ENCODE results near the gene DLG2.

Gene DLG2

DNA sequence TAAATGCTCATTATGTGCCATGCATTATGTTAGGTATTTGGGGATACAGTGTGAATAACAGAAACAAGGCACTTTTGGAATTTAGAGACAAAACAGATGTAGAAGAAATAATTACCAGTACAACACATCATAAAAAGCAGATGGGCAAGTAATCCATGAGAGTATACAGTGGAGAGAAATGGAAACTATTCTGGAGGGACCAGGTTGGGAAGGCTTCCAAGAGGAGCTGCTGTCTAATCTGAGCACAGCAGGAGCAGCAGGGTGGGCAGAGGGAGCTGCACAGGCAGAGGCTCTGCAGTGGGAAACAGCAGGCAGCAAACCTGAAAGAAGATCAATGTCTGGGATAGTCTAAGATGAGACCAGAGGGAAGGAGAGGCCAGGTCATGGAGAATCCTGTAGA, 2072.3 kb downstream of the DLG2 start:
- peak in 2 of 56 donors; percentile 3 to 4 for DNase-seq

DNA sequence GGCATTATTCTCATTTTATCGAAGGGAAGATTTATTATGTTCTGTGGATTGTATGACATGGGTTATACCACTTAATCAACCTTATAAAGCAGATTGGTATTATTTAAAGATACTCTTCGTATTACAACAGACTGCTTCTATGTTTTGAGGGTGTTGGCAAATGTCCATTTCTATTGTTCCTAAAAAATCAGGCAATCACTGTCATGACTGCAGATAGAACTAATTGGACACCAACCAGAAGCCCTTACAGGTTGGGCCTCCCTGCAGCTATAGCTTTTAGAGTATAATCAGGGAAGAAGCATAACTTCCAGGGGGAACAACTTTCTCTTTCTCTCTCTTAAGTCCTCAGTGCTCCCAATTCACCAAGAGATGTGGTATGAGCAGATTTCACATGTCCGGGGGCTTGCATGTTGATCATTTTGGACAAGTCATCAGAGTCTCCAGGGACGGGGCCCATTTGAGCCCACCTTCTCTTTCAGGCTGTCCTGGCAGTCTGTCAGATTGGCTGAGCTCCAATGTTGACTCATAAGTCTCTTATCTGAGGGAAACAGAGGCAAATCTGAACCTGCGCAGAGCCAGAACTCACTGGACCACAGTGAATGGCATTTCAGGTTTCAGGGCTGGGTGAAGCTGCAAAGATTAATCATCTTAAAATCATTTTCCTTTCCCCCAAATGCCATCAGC, 2077.0 kb downstream of the DLG2 start:
- DNase-seq = no peak

DNA sequence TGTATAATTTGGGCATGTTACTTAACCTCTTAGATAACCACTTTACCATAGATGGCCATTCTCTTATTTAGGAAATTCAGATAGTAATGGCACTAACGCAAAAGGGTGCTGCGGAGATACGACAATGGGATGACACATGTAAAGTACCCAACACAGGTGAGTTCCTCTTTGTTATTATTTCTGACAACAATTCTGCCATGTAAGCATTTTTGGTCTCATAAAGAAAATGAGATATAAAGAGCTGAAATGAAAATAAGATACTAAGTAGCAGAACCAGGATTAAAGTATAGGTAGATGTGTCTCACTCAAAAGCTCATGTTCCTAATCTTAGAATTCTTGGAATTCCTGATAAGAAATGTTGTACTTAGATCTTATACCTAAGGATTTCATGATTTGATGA, 2080.8 kb downstream of the DLG2 start:
- no peak for DNase-seq

DNA sequence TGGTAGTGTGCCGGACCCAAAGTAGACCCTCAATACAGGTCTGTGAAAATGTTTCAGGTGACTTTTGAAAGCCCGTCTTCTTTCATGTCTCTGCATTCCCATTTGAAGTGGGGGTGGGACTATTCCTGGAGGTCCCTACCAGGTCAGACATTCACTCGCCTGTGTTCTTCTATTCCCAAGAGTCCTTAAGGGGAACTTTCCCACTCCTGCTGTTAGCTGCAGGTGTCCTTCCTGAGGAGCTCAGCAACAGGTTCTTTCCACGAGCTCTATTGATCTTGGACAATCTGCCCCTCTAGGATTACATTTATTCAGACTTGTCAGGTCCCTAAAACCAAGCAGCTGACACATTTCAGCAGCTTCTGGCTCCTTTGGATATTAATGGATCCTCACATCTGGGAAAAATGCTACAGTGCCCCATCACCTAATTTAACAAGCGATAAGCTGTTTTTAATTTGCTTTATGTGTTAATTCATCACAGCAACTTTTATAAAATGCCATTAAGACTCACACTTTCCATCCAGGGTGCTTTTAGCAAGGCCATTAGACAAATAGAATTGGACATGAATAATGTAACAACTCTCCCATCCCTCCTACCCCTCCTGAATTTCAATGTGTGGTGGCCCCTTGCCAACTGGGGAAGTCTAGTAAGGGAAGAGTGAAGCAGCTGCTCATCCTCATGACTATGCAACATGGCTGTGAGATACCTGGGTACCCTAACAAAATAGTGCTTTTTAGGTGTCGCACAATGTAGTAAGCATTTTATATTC, 2081.5 kb downstream of the DLG2 start:
- DNase-seq = peak in 21 of 56 donors; percentile 2 to 62 (median 17)

DNA sequence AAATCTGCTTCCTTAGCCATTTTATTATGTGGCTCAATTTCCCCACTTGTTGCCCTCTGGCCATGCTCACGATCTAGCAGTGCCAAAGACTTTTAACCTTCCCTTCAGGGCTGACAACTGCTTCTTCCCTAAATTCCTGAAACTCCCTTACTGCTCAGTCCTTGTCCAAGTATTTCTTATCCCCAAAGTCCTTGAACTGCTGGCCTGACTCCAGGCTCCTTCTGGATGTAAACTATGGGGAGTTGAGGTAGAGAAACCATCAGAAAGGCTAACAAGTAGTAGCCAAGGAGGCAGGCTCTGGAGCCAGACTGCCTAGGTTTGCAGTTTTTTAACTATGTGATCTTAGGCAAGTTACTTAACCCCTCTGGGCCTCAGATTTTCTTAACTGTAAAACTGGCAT, 2082.3 kb downstream of the DLG2 start:
- DNase-seq = no peak

DNA sequence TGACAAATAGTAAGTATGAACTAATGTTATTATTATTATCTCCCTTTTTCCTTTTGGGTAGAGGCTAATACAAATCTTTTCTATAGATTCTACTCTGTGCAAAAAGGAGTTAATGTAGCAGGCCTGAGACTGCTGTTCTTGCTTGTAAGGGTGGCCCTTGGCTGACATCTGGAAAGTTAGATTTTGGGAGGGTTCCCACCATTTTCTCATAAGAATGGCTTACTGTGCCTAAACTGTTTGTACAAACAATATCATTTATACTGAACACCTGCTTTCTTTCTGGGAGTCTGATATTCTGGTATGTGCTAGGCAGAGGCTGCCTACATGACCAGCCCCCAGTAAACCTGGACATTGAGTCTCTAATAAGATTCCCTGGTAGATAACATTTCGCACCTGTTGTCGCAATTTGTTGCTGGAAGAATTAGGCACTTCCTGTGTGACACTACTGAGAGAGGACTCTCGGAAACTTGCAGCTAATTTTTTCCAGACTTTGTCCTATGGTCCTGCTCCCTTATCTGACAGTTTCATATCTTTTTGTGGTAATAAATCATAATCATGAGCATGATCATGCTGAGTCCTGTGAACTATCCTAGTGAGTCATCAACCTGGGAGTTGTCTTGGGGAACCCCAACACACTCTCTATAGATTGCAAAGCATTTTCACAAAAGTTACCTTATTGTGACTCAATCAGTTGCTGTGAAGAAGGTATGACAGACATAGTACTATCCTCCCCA, 2083.3 kb downstream of the DLG2 start:
- DNase-seq = no peak

DNA sequence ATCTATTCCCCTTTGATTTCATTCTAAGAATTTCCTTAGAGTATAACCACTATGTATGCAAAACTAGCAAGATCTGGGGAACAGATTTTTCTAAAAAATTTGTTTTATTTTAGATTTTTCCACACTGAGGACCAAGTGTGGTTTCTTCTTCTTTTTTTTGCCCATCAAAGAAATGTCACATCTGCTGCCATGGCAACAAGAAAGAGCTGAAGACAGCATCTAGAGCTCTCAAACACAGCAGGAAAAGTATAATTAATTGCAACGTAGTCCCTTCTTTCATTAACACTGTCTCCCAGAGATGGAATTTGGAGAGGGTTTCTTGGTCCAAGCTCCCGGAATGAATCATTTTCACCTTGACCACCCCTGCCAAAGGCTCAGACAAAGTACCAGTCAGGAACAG, 2084.3 kb downstream of the DLG2 start:
- DNase-seq = no peak

DNA sequence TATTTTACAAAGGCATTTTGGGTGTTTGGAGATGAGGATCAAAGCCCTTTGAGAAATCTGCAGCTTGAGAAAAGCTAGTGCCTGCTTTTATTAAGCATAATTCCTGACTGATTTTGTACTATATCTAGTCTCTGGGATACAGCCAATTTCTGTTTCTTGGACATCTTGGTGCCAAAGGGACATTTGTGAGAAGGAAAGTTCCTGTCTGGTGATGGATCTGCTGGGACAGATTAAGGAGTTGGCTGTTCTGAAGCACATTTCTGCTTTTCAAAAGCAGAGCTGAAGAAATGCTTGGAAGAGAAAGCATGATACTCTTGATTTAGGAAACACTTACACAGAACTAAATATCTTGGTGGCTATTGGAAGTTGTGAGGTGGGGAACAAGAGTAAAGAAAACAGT, 2086.4 kb downstream of the DLG2 start:
- DNase-seq = no peak

DNA sequence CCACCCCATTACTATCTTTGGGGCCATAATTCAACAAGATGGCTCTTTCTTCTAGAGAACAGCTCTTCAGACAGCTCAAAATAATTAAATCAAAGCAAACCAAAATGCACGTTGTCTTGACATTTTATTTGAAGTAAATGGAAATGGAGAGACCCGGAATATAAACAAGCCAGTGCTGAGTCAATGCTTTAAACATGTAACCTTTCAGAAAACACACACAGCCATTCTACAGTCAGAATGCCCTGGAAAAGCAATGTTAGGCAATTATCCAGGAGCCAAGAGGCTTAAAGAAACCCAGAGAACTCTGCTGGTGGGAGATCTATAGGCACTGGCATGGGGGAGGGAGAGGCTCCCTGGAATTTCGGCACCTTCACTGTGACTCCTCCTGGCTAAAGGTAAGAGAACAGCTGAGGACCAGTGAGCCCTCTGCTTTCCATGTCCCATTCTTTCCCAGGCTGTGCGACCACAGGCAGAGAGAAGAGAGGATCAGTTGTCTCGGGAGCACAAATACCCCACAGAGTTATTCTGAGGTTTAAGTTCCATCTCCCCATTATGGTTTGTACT, 2086.9 kb downstream of the DLG2 start:
- peak in 1 of 56 donors; percentile 2 for DNase-seq

DNA sequence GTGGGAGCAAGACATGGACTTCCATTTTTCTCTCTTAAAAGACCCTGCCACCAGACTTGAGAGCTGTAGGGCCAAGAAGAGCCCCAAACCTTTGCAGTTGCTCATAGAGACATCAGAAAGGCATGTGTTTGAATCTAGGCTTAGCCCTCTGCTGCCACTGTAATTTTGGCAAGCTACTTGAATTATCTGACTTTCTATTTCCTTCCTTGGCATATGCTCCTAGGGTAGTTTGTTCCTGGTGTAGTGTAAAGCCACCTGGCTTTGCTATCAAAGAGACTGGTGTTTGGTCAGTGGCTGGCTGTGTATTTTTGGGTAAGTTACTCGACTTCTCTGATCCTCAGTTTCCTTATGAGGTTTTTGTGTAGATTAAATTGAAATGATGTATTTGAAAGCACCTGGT, 2088.9 kb downstream of the DLG2 start:
- DNase-seq = no peak

DNA sequence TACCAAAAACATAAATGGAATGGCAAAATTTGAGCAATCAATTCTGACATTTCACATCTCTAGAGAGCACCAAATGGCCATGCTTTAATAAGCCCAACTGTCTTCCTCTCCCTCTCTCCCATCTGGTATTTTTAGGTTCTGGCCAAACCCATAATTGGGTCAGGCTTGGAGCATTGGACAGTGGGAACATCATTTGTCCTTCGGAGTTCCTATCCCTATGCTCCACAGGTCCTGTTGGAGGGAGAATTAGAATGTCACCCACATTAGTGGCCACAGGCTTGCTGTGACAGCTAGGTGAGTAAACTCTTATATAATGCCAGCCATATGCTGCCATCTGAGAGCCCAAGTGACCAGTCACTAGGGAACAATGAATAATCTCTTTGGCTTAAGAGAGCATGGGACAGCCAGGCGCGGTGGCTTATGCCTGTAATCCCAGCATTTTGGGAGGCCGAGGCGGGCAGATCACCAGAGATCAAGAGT, 2090.0 kb downstream of the DLG2 start:
- DNase-seq = no peak

DNA sequence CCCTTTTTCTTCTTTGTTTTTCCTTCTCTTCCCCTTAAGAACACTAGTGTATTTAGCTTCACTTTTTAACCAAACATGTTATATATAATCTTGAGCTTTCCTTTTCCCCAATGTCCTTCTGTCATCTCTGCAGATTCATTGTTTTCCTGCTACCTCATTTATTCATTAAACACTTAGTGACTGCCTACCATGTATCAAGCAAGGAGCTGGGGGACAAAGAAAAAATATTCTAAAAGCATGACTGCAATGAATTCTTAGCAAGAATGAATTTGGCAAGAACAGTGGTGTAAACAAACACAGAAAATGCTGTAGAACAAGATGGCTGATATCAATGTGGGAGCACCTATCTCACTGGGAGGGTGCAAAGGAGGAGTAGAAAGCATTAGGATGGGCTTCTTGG, 2094.0 kb downstream of the DLG2 start:
- no peak for DNase-seq

DNA sequence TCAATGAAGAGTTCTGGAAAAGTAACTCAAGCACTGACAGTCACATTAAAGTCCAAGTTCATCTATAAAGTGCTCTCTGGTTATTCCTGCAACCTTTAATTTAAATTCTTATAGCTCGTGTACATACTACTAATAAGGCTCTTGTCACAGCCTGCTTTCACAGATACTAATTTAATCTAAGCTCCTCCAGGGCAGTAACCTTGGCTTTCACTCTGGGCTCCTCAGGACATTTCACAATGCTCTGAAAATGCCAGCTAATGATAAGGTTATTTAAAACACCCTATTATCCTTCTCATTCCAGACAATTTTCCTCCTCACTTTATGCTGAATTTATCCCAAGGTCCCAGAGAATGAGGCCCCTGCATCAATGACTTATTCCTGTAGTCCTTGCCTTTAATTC, 2098.3 kb downstream of the DLG2 start:
- no peak for DNase-seq

DNA sequence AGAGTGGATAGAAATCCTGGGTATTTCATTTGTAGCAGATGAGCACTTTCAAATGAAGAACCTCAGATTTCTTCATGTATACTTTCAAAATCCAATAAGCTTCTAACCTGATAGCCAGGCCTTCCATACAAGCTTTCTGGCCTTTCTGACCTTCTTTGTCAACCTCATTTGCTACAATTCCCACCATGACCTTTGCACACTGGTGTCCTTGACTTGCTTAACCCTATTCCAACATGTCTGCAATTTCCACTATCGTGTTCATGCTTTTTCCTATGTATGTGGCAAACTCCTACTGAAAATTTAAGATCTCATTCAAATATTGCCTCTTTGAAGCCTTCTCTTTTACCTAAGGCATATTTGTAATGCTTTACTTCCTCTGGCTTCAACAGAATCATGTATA, 2098.9 kb downstream of the DLG2 start:
- DNase-seq = no peak

DNA sequence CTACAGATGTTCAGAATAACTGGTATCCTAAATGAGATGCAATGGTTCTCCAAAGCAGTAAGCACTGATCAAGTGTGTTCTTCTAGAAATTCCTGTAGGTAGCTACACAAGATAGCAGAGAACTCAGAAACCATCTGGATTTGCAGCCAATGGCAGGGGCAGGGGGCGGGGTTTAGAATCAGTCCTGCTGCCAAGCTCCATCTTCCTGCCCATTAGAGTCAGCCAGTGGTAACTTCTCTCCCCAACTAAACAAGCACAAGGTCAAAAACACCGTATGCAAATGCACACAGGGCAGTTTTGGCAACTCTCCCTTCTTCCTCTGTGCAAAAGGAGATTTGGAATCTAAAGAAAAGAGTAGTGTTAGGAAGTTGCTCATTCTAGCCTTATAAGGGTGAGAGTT, 2103.5 kb downstream of the DLG2 start:
- peak in 1 of 56 donors; percentile 14 for DNase-seq

DNA sequence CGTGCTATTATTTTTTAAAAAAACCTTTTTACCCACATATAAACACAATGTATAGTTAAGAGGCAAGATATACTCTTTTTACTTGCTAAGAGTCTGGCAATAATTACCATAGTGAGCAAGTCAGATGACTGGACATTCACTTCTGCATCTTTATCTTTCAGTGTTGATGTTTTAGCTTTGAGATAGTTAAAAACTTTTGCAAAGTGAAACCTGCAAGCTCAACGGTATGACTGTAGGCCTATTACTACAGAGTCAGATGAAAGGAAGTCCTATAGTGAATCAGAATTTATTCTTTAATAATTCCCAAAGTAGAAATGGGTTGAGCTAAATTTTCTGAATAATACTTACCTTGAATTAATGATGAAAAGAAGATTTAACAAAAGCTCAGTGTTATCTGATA, 2104.2 kb downstream of the DLG2 start:
- DNase-seq = no peak

DNA sequence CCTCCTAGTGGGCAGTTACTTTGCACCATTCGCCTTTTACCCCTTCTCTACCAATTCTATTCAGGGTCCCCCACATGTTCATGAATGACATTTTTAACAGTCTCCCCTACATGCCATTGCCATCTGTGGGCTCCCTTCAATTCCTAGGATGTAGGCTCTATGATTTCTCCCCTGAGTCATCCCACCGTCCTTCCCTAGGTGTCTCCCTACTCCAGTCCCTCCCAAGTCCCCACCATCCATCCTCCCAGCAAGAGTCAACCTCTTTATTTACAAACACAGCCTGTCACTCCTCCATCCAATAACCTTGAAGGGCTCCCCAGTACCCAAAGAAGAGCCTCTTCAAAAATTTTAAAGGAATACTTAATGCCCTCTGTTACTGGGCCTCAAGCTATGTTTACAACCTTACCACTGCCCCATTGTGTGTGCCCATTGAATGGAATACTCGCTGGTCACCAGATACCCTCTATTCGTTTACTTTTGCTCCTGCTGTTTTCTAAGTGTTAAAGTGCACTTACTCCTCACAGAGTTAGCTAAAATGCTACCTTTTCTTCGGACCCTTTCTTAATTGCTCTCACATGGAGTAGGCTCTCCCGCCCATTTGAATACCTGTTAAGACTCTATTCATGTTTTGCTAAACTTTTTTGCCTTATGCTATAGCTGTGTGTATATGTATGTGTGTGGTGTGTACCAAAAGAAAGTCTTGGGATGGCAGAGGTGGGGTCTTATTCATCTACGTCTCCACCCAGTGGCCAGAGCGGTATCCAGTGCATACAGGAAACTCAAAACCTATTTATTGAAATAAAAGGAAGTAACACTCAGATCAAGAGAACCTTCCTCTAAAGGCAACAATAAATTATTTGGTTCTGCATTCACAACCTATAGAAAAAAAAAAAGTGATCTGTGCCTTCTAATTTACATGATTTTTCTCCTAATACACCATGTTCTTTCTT, 2105.2 kb downstream of the DLG2 start:
- peak in 2 of 56 donors; percentile 12 to 19 for DNase-seq

DNA sequence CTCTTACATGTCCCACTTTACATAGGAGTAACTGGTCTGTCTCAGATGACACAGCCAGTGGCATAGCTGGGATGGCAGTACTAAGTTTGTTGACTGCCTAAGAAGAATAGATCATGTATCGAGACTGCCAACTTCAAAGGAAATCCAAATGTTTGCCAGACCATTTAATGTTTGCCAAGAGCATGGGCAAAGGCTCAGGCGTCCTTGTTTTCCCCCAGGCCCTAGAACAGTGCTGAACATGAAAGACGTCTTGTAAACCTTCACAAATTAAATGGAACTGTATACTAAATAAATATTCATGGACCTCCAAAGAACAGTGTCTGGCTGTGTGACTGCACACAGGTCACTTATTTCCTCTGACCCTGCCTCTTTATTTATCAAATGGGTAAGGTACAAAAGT, 2106.3 kb downstream of the DLG2 start:
- peak in 1 of 56 donors; percentile 28 for DNase-seq

DNA sequence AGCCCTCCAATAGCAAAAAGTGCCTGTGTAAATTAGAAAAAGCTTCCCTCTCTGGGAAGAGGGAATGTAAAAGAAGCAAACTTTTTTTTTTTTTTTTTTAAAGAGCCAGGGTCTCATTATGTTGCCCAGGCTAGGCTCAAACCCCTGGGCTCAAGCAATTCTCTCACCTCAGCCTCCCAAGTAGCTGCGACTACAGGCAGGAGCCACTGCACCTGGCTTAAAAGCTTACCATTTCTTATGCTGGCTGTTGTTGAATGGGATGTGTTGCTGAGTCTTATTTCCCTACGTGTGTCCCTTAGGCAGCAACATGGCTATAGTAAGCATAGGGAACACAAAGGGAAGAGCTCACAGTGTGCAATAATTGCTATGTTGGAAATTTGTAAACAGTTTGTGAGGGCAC, 2115.5 kb downstream of the DLG2 start:
- DNase-seq = no peak

DNA sequence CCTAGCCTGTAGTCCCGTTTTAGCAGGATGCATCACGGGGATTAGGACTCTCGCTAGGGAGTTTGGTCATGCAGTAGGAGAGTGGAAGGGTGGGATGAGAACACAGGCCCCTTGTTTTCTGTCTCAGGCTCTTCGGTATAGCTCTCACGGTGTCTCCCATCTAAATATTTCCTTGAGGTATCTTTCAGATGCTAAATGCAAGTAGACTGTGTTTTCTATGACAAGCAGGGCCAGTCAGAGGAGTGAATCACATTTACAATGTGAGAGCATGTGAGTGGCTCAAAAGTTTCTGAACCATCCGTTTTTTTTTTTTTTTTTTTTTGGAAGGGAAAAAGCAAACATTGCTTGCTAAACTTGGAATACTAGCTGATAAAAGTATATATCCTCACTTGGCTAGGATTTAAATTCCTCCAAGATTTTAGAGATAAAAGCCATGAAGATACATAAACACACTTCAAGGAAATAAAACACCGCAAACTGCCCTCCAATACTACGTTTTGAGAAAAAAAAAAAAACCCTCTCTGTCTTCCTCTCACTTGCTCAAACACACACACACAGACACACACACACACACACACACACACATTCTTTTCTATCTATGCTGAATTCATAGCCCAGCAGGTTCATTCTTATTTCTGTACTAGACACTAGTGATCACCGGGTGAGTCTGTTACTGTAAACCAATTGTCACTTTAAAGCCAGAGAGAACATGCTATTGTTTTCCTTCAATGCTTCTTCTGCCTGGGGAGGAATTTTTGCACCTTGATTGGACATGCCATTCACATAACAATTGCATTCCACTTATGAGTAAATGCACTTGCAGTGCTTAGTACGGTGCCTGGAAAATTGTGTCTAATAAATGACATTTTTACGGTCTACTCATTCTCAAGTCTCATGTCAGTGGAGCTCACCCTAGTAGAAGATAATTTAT, 2116.3 kb downstream of the DLG2 start:
- no peak for DNase-seq

Data from amygdala (tissue), 56 donors.